ENCODE data around the gene ABCA3.

DNA sequence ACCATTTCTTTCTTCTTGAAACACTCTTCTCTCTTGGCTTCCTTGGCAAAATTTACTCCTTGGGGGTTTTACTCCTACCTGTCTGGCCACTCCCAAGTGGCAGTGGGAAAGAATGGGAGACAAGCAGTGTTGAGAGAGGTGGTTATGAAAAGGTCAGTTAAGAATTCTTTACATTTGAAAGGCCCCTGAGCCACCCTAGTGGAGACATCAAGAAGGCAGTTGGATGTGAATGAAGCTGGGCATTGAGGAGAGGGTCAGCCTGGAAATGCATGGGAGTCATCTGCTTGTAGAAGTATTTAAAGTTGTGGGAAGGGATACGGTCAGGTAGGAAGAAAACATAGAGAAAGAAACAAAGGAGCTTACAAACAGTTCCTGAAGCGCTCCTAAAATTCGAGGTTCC is 46.5 kb upstream of the ABCA3 start:
- TF ChIP-seq, protein P1, sequence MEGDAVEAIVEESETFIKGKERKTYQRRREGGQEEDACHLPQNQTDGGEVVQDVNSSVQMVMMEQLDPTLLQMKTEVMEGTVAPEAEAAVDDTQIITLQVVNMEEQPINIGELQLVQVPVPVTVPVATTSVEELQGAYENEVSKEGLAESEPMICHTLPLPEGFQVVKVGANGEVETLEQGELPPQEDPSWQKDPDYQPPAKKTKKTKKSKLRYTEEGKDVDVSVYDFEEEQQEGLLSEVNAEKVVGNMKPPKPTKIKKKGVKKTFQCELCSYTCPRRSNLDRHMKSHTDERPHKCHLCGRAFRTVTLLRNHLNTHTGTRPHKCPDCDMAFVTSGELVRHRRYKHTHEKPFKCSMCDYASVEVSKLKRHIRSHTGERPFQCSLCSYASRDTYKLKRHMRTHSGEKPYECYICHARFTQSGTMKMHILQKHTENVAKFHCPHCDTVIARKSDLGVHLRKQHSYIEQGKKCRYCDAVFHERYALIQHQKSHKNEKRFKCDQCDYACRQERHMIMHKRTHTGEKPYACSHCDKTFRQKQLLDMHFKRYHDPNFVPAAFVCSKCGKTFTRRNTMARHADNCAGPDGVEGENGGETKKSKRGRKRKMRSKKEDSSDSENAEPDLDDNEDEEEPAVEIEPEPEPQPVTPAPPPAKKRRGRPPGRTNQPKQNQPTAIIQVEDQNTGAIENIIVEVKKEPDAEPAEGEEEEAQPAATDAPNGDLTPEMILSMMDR (IDR thresholded peaks at IDR 0.05), result no peak
- TF ChIP-seq POLR2AphosphoS5 (IDR thresholded peaks at IDR 0.05) (no peak), POLR2A (IDR thresholded peaks at IDR 0.05) (no peak)

Measured in suprapubic skin (tissue), 4 donors.